SK-N-SH (cell line): ENCODE data around the gene RAPGEF2. TPM values are rescaled to one million over a fixed set of nuclear protein-coding genes. Genes with fewer than 3 reads are reported as not detected.

ENCODE experiments used
- CTCF ChIA-PET: fragments of 300-600, 350-600 bp; formaldehyde crosslinking; extraction: SDS; loops from one replicate; lab custom pipeline; 2021; lab: Yijun Ruan, JAX
- POLR2A ChIA-PET: fragments of 350-600 bp; sonication (Branson Sonifier 250); formaldehyde crosslinking; extraction: SDS; loops from one replicate; lab custom pipeline; 2020; ENCODE audit warnings: antibody characterized with exemption, inconsistent platforms; lab: Yijun Ruan, JAX
- DNase-seq: peaks from one replicate; pipeline ENCODE4 v3.0.0; 2012
- H2AFZ ChIP-seq: fragments of 200-600 bp; sonication (generic); 2 replicates; pipeline ENCODE4 v1.8.1; 2016; ENCODE audit warnings: antibody characterized with exemption, mild to moderate bottlenecking, low read depth
- H3F3A ChIP-seq: fragments of 200-600 bp; sonication (generic); replicated peaks from 2 replicates; pipeline ENCODE3; 2016; ENCODE audit warnings: antibody characterized with exemption, mild to moderate bottlenecking; ENCODE audit not compliant: insufficient read depth
- H3K27ac ChIP-seq, 2 experiments: fragments of 200-500 bp in 1 of 2; fragments of 200-600 bp in 1 of 2; sonication (Bioruptor generic) in 1 of 2; sonication (generic), shearing (Covaris generic) in 1 of 2; 2 replicates each; pipeline versions ENCODE4 v1.5.1 to v1.6.1; 2014 to 2016; ENCODE audit warnings: low read depth in 2 of 2, inconsistent platforms in 1 of 2, low read length in 1 of 2, mild to moderate bottlenecking in 1 of 2, mixed read lengths in 1 of 2
- H3K27me3 ChIP-seq: fragments of 200-600 bp; sonication (generic), shearing (Covaris generic); 2 replicates; pipeline ENCODE4 v1.6.1; 2016; ENCODE audit warnings: mixed run types; ENCODE audit not compliant: insufficient read depth
- H3K36me3 ChIP-seq, 2 experiments: fragments of 200-500 bp in 1 of 2; fragments of 200-600 bp in 1 of 2; sonication (Bioruptor generic) in 1 of 2; sonication (generic) in 1 of 2; replicated peaks in 1 of 2; 2 replicates each; pipeline versions ENCODE3 to v1.5.1; 2014 to 2016; ENCODE audit warnings: low read length in 1 of 2, mild to moderate bottlenecking in 1 of 2; ENCODE audit not compliant: insufficient read depth in 2 of 2, control insufficient read depth in 1 of 2
- H3K4me1 ChIP-seq, 2 experiments: fragments of 200-500 bp in 1 of 2; fragments of 200-600 bp in 1 of 2; sonication (Bioruptor generic) in 1 of 2; sonication (generic), shearing (Covaris generic) in 1 of 2; 2 replicates each; pipeline versions ENCODE4 v1.5.1 to v1.6.1; 2014 to 2016; ENCODE audit warnings: low read depth in 1 of 2, low read length in 1 of 2, mixed run types in 1 of 2; ENCODE audit not compliant: insufficient read depth in 2 of 2, control insufficient read depth in 1 of 2
- H3K4me2 ChIP-seq: fragments of 200-600 bp; sonication (generic), shearing (Covaris generic); 2 replicates; pipeline ENCODE4 v1.6.1; 2017; ENCODE audit warnings: mixed run types
- H3K4me3 ChIP-seq, 2 experiments: fragments of 200-500 bp in 1 of 2; fragments of 200-600 bp in 1 of 2; sonication (Bioruptor generic) in 1 of 2; sonication (generic), shearing (Covaris generic) in 1 of 2; 2 replicates each; pipeline versions ENCODE4 v1.5.1 to v1.8.1; 2014 to 2016; ENCODE audit warnings: low read depth in 2 of 2, inconsistent platforms in 1 of 2, low read length in 1 of 2, mild to moderate bottlenecking in 1 of 2, mixed read lengths in 1 of 2, moderate library complexity in 1 of 2
- H3K79me2 ChIP-seq: fragments of 200-600 bp; sonication (generic); 2 replicates; pipeline ENCODE4 v1.8.1; 2017; ENCODE audit warnings: mild to moderate bottlenecking; ENCODE audit not compliant: insufficient read depth
- H3K9ac ChIP-seq: fragments of 200-600 bp; sonication (generic); 2 replicates; pipeline ENCODE4 v1.6.1; 2017; ENCODE audit warnings: mixed run types
- H3K9me2 ChIP-seq: fragments of 200-600 bp; sonication (generic); 2 replicates; pipeline ENCODE4 v1.6.1; 2017; ENCODE audit warnings: mixed run types
- H3K9me3 ChIP-seq: fragments of 200-600 bp; sonication (generic); 2 replicates; pipeline ENCODE4 v1.6.1; 2017; ENCODE audit warnings: mixed run types, mild to moderate bottlenecking, moderate library complexity
- H4K20me1 ChIP-seq: fragments of 200-600 bp; sonication (generic); 2 replicates; pipeline ENCODE4 v1.6.1; 2017; ENCODE audit warnings: mild to moderate bottlenecking, mixed run types; ENCODE audit not compliant: insufficient read depth
- GABPA ChIP-seq: IDR thresholded peaks from 2 replicates; pipeline ENCODE4 v1.4.0; 2012; ENCODE audit warnings: low read depth, mild to moderate bottlenecking
- MXI1 ChIP-seq: IDR thresholded peaks from 2 replicates; pipeline ENCODE4 v1.6.1; 2012; ENCODE audit warnings: mild to moderate bottlenecking, low read depth, low read length, improper control_type of control experiment
- NRF1 ChIP-seq: IDR thresholded peaks from 2 replicates; pipeline ENCODE4 v1.6.1; 2012; ENCODE audit warnings: low read depth, mild to moderate bottlenecking, low read length
- TAF1 ChIP-seq: IDR thresholded peaks from 2 replicates; pipeline ENCODE4 v1.6.1; 2012; ENCODE audit warnings: low read depth, mild to moderate bottlenecking, low read length, moderate library complexity, borderline replicate concordance
- TEAD4 ChIP-seq: IDR thresholded peaks from 2 replicates; pipeline ENCODE4 v1.4.0; 2012; ENCODE audit warnings: mild to moderate bottlenecking, borderline replicate concordance; ENCODE audit not compliant: insufficient read depth
- YY1 ChIP-seq: IDR thresholded peaks from 2 replicates; pipeline ENCODE4 v1.4.0; 2012; ENCODE audit warnings: low read depth, mild to moderate bottlenecking
- WGBS: methylation state at CpG from one replicate; pipeline ENCODE4 v1.1.6; 2017; ENCODE audit warnings: low lambda C conversion rate; 5-methylcytosine and 5-hydroxymethylcytosine counted together
- polyA plus RNA-seq, 3 experiments: library from polyadenylated mRNA; depleted of rRNA; stranded (reverse); fragments of >200 nt; gene quantifications; 2 replicates each; pipeline ENCODE4 v1.2.3, GENCODE V29; 2012
- TF ChIP-seq, protein P1 (sequence below): IDR thresholded peaks from 2 replicates; pipeline ENCODE4; 2012
- TF ChIP-seq, protein P2 (sequence below): IDR thresholded peaks from 2 replicates; pipeline ENCODE4 v1.6.1; 2012; ENCODE audit warnings: mild to moderate bottlenecking, low read depth, low read length, moderate library complexity
- TF ChIP-seq, protein P3 (sequence below): fragments of 150-350 bp; IDR thresholded peaks from 2 replicates; pipeline ENCODE4 v1.6.1; 2017; ENCODE audit warnings: antibody characterized with exemption, low read length, low read depth, borderline replicate concordance
- TF ChIP-seq, protein P4 (sequence below): IDR thresholded peaks from 2 replicates; pipeline ENCODE4 v1.4.0; 2012; ENCODE audit warnings: low read depth, borderline replicate concordance

The RAPGEF2 gene
- polyA plus RNA-seq, 1 of the 3 experiments (the other 2 are of a cell fraction): 19.2 TPM

DNA sequence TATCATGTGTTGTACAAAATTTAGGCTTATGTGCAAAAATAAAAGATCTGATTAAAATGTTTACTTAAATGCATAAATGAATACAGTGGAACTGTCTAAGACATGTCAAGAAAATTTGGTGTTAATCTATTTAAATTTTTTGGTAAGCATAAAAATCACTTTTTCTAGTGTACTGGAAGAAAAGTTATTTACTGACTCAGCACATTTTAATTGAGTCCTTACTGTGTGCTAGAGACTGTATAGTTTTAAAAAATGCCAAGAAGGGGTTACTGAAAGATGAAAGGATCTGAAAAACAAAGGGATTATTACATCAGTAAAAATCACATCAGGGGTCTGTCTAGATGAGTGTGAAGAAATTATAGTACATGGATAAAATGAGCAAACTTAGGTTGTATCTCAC lies 60.6 kb downstream of the RAPGEF2 start:
- peaks cover 91% of the 10 kb centered on the region for H3K79me2 ChIP-seq
- peaks cover 14 to 19% of the 10 kb centered on the region in 2 experiments; a peak in 3 of 4 replicates for H3K4me1 ChIP-seq
- CTCF ChIA-PET: interaction anchor here (0.6 kb wide), 1 partner anchor 10 kb away, joined by 3 read pairs; no protein-coding TSS in a partner anchor
- no peaks in the 10 kb centered on the region for H3K9me3 ChIP-seq
- no peak overlapping the region for H3K4me2 ChIP-seq
- no peak overlapping the region for H3K27ac ChIP-seq
- peaks cover 34% of the 10 kb centered on the region for H4K20me1 ChIP-seq
- H3K36me3 ChIP-seq: no peaks in the 10 kb centered on the region
- POLR2A ChIA-PET: no interaction called here
- no peaks in the 10 kb centered on the region for H3K27me3 ChIP-seq
- no peak overlapping the region for H3K4me3 ChIP-seq
- no peak overlapping the region for H3K9ac ChIP-seq
- TF ChIP-seq, protein P1, sequence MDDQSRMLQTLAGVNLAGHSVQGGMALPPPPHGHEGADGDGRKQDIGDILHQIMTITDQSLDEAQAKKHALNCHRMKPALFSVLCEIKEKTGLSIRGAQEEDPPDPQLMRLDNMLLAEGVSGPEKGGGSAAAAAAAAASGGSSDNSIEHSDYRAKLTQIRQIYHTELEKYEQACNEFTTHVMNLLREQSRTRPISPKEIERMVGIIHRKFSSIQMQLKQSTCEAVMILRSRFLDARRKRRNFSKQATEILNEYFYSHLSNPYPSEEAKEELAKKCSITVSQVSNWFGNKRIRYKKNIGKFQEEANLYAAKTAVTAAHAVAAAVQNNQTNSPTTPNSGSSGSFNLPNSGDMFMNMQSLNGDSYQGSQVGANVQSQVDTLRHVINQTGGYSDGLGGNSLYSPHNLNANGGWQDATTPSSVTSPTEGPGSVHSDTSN: no peak
- TF ChIP-seq MXI1: no peak
- DNase-seq: no peak
- no peaks in the 10 kb centered on the region for H3K9me2 ChIP-seq
- H3F3A ChIP-seq: peaks cover 4% of the 10 kb centered on the region
- H2AFZ ChIP-seq: no peak overlapping the region

DNA sequence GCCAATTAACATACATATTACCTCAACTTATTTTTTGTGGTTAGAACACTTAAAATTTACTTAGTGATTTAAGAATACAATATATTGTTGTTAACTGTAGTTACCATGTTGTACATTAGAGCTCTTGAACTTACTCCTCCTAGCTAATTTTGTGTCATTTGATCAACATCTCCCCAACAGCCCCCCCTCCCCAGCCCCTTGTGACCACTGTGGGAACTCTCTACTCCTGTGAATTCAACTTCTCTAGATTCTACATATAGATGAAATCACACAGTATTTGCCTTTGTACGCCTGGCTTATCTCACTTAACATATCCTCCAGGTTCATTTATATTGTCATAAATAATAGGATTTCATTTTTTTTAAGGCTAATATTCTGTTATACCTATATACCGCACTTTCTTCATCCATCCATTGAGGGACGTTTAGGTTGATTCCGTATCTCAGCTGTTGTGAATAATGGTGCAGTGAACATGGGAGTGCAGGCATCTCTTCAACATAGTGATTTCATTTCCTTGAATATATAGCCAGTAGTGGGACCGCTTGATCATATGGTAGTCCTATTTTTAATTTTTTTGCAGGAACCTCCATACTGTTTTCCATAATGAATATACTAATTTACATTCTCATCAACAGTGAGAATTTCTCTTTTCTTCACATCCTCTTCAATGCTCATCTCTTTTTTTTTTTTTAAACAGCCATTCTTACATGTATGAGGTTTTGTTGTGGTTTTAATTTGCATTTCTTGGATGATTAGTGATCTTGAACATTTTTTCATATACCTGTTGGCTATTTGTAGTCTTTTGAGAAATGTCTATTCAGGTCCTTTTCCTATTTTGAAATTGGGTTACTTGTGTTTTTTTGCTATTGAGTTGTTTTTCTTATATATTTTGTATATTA lies 66.8 kb downstream of the RAPGEF2 start:
- Histone ChIP-seq H3K27ac (no peak overlapping the region), H3K9me3 (no peaks in the 10 kb centered on the region), H4K20me1 (peaks cover 11% of the 10 kb centered on the region; the same call in 1 of the 2 replicates), H3K4me3 (no peak overlapping the region), H3F3A (peaks cover 11% of the 10 kb centered on the region), H3K79me2 (peaks cover 87% of the 10 kb centered on the region), H3K27me3 (no peaks in the 10 kb centered on the region), H3K9ac (no peak overlapping the region), H3K36me3 (no peaks in the 10 kb centered on the region), H2AFZ (no peak overlapping the region), H3K4me1 (peaks cover 0 to 9% of the 10 kb centered on the region in 2 experiments; a peak in 2 of 4 replicates), H3K9me2 (no peaks in the 10 kb centered on the region), H3K4me2 (no peak overlapping the region)
- no peak for DNase-seq
- POLR2A ChIA-PET: no interaction called here
- CTCF ChIA-PET: interaction anchor here (0.6 to 1.8 kb wide), 2 partner anchors 287 to 313 kb away, joined by 3 to 4 read pairs; no protein-coding TSS in a partner anchor
- TF ChIP-seq TAF1 (no peak), GABPA (no peak)
- WGBS: 97% methylated on average over 5 of the region's 5 CpGs

DNA sequence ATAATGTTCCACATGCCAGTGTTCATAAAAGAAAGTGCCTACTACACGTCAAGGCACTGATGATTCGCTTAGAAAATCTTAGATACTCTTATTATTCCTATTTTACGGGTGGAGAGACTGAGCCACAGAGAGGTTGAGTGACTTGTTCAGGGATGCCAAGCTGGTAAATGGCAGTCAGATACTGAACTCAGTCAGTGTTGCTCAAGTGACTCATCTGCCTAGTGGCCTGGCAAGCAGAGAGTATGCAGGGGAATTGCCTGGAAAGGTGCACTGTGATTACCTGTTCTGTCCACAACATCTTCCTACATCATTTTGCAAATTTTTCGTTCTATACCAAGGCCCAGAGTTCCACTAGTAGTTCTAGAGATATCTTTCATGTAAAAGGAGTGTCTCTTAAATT lies 68.4 kb downstream of the RAPGEF2 start:
- H2AFZ ChIP-seq: no peak overlapping the region
- no peak overlapping the region for H3K27ac ChIP-seq
- H3K4me2 ChIP-seq: no peak overlapping the region
- no peak for DNase-seq
- H3K9me2 ChIP-seq: no peaks in the 10 kb centered on the region
- WGBS: 95% methylated on average over 4 of the region's 4 CpGs
- H3K27me3 ChIP-seq: no peaks in the 10 kb centered on the region
- H3K79me2 ChIP-seq: peaks cover 82% of the 10 kb centered on the region
- H3K36me3 ChIP-seq: no peaks in the 10 kb centered on the region
- H4K20me1 ChIP-seq: 0 out of 2 replicates have a peak, but pooled peaks cover 7% of the 10 kb centered on the region
- POLR2A ChIA-PET: no interaction called here
- H3F3A ChIP-seq: peaks cover 20% of the 10 kb centered on the region
- no peaks in the 10 kb centered on the region for H3K9me3 ChIP-seq
- peaks cover 6 to 11% of the 10 kb centered on the region in 2 experiments; a peak in 3 of 4 replicates for H3K4me1 ChIP-seq
- CTCF ChIA-PET: no interaction called here
- H3K4me3 ChIP-seq: no peak overlapping the region
- H3K9ac ChIP-seq: no peak overlapping the region
- TF ChIP-seq YY1 (no peak), TEAD4 (no peak), NRF1 (no peak)
- TF ChIP-seq, protein P2, sequence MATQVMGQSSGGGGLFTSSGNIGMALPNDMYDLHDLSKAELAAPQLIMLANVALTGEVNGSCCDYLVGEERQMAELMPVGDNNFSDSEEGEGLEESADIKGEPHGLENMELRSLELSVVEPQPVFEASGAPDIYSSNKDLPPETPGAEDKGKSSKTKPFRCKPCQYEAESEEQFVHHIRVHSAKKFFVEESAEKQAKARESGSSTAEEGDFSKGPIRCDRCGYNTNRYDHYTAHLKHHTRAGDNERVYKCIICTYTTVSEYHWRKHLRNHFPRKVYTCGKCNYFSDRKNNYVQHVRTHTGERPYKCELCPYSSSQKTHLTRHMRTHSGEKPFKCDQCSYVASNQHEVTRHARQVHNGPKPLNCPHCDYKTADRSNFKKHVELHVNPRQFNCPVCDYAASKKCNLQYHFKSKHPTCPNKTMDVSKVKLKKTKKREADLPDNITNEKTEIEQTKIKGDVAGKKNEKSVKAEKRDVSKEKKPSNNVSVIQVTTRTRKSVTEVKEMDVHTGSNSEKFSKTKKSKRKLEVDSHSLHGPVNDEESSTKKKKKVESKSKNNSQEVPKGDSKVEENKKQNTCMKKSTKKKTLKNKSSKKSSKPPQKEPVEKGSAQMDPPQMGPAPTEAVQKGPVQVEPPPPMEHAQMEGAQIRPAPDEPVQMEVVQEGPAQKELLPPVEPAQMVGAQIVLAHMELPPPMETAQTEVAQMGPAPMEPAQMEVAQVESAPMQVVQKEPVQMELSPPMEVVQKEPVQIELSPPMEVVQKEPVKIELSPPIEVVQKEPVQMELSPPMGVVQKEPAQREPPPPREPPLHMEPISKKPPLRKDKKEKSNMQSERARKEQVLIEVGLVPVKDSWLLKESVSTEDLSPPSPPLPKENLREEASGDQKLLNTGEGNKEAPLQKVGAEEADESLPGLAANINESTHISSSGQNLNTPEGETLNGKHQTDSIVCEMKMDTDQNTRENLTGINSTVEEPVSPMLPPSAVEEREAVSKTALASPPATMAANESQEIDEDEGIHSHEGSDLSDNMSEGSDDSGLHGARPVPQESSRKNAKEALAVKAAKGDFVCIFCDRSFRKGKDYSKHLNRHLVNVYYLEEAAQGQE: no peak
- TF ChIP-seq, protein P3, sequence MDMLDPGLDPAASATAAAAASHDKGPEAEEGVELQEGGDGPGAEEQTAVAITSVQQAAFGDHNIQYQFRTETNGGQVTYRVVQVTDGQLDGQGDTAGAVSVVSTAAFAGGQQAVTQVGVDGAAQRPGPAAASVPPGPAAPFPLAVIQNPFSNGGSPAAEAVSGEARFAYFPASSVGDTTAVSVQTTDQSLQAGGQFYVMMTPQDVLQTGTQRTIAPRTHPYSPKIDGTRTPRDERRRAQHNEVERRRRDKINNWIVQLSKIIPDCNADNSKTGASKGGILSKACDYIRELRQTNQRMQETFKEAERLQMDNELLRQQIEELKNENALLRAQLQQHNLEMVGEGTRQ: no peak
- TF ChIP-seq, protein P1: no peak
- TF ChIP-seq, protein P4, sequence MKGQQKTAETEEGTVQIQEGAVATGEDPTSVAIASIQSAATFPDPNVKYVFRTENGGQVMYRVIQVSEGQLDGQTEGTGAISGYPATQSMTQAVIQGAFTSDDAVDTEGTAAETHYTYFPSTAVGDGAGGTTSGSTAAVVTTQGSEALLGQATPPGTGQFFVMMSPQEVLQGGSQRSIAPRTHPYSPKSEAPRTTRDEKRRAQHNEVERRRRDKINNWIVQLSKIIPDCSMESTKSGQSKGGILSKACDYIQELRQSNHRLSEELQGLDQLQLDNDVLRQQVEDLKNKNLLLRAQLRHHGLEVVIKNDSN: no peak
